K562 (cell line): ENCODE results near the gene ASB10. TPM values are rescaled to one million over a fixed set of nuclear protein-coding genes. Genes with fewer than 3 reads are reported as not detected.

Source experiments
- ASH1L ChIP-seq: fragments of 450-650 bp; IDR thresholded peaks from 2 replicates; pipeline ENCODE4 v1.6.1; 2018; ENCODE audit warnings: borderline replicate concordance, mild to moderate bottlenecking, low read depth; ENCODE audit not compliant: partially characterized antibody
- CCNT2 ChIP-seq: IDR thresholded peaks from 2 replicates; pipeline ENCODE4 v1.6.1; 2011; ENCODE audit warnings: borderline replicate concordance, low read depth, mild to moderate bottlenecking, moderate library complexity, mixed read lengths, low read length; ENCODE audit not compliant: insufficient read length; ENCODE audit errors: extremely low read depth
- HDAC2 ChIP-seq: fragments of 450-650 bp; IDR thresholded peaks from 2 replicates; pipeline ENCODE4 v1.6.1; 2016; ENCODE audit warnings: mild to moderate bottlenecking
- HMG20B ChIP-seq: fragments of 250-450 bp; sonication (Bioruptor Pico); IDR thresholded peaks from 2 replicates; pipeline ENCODE4 v1.5.0; 2021; ENCODE audit warnings: mild to moderate bottlenecking
- MCM2 ChIP-seq: fragments of 450-650 bp; IDR thresholded peaks from 2 replicates; pipeline ENCODE4 v1.6.1; 2017; ENCODE audit warnings: low read depth, mild to moderate bottlenecking
- MXI1 ChIP-seq: IDR thresholded peaks from 2 replicates; pipeline ENCODE4 v1.6.1; 2011; ENCODE audit warnings: low read depth, mild to moderate bottlenecking, improper control_type of control experiment, low read length
- MYNN ChIP-seq, 2 experiments: sonication (generic); formaldehyde crosslinking in 1 of 2; IDR thresholded peaks; 2 replicates each; pipeline versions ENCODE4 v1.5.0 to v1.6.1; 2016 to 2020; ENCODE audit warnings: antibody characterized with exemption in 1 of 2, missing genetic modification reagents in 1 of 2
- NBN ChIP-seq: fragments of 450-650 bp; IDR thresholded peaks from 2 replicates; pipeline ENCODE4 v1.6.1; 2016; ENCODE audit warnings: low read depth, mild to moderate bottlenecking
- NKRF ChIP-seq: fragments of 450-650 bp; IDR thresholded peaks from 2 replicates; pipeline ENCODE4 v1.6.1; 2016; ENCODE audit warnings: borderline replicate concordance
- POLR2B ChIP-seq: fragments of 450-650 bp; IDR thresholded peaks from 2 replicates; pipeline ENCODE4 v1.6.1; 2018; ENCODE audit warnings: low read depth; ENCODE audit not compliant: partially characterized antibody
- PPARD ChIP-seq: fragments of 250-450 bp; sonication (Bioruptor Pico); IDR thresholded peaks from 2 replicates; pipeline ENCODE4 v1.8.0; 2022; ENCODE audit warnings: inconsistent platforms, mild to moderate bottlenecking, moderate library complexity
- RBM34 ChIP-seq: fragments of 200-400 bp; formaldehyde crosslinking; IDR thresholded peaks from 2 replicates; pipeline ENCODE4 v1.6.1; 2018; ENCODE audit warnings: low read length, borderline replicate concordance; ENCODE audit not compliant: insufficient read depth
- RUNX1 ChIP-seq: sonication (generic); IDR thresholded peaks from 2 replicates; pipeline ENCODE4 v1.6.1; 2016; ENCODE audit warnings: antibody characterized with exemption, low read depth
- SMAD2 ChIP-seq: fragments of 150-350 bp; IDR thresholded peaks from 2 replicates; pipeline ENCODE4 v1.6.1; 2014; ENCODE audit warnings: low read depth, mild to moderate bottlenecking, low read length
- XRCC5 ChIP-seq: fragments of 200-400 bp; formaldehyde crosslinking; IDR thresholded peaks from 2 replicates; pipeline ENCODE4 v1.6.1; 2017; ENCODE audit warnings: low read depth, mild to moderate bottlenecking, low read length
- ZHX1 ChIP-seq: fragments of 150-350 bp; conservative IDR thresholded peaks from 2 replicates; pipeline ENCODE4 v1.6.1; 2014; ENCODE audit warnings: low read length
- ZNF280B ChIP-seq: fragments of 250-450 bp; sonication (Bioruptor Pico); IDR thresholded peaks from 2 replicates; pipeline ENCODE4 v1.5.1; 2021; ENCODE audit warnings: mild to moderate bottlenecking
- ZNF764 ChIP-seq: fragments of 250-450 bp; sonication (Bioruptor Pico); IDR thresholded peaks from 2 replicates; pipeline ENCODE4 v1.4.0; 2020; ENCODE audit warnings: low read depth, mild to moderate bottlenecking, moderate library complexity
- polyA plus RNA-seq, 8 experiments: library from polyadenylated mRNA; depleted of rRNA in 4 of 8; stranded (reverse) in 5 of 8; unstranded in 3 of 8; fragments of >200 nt; fragmentation: Nextera tagmentation in 2 of 8; fragmentation: Illumina TruSeq in 1 of 8; extraction: Ambion mirVana in 2 of 8; extraction: Trizol in 1 of 8; gene quantifications; 2 replicates each; pipeline versions ENCODE4 v1.2.1 to v1.2.3, GENCODE V29; 2011 to 2014; ENCODE audit warnings: inconsistent platforms in 1 of 8, missing spikeins in 1 of 8
- total RNA-seq, 7 experiments: library from RNA; depleted of rRNA in 6 of 7; stranded (reverse); fragments of >200 nt in 6 of 7; fragmentation: Illumina TruSeq in 2 of 7; extraction: Trizol in 2 of 7; gene quantifications; 2 replicates each; pipeline versions ENCODE4 v1.2.1 to v1.2.3, GENCODE V29; 2011 to 2021; ENCODE audit warnings: low replicate concordance in 1 of 7
- TF ChIP-seq, protein P1 (sequence below): fragments of 450-650 bp; IDR thresholded peaks from 2 replicates; pipeline ENCODE4 v1.6.1; 2016

ASB10 gene
- total and polyA plus RNA-seq, 9 of the 15 experiments (the other 6 are each of a cell fraction or from before 2014, with no cell fraction given): not detected

GRCh38 chr7:151232091-151232916 lies 45.3 kb upstream of the ASB10 start, which contains the start of gene CHPF2 (continued):
- TF ChIP-seq CCNT2 (peak; percentile 84), RBM34 (no peak), RUNX1 (peak; percentile 18; the same call in 1 of the 2 replicates), MCM2 (no peak), MXI1 (0 out of 2 replicates have a peak, but pooled peaks have one; percentile 49), ASH1L (no peak), ZNF764 (CRISPR knock-in tag) (no peak), ZHX1 (no peak), NBN (no peak), PPARD (no peak), HMG20B (CRISPR knock-in tag) (no peak), NKRF (no peak), XRCC5 (0 out of 2 replicates have a peak, but pooled peaks have one; percentile 42), HDAC2 (peak; percentile 81), POLR2B (peak; percentile 79), MYNN (IDR thresholded peaks at IDR 0.05) (no peak), MYNN (CRISPR knock-in tag; IDR thresholded peaks at IDR 0.05) (no peak), SMAD2 (no peak), ZNF280B (CRISPR knock-in tag) (no peak)
- TF ChIP-seq, protein P1, sequence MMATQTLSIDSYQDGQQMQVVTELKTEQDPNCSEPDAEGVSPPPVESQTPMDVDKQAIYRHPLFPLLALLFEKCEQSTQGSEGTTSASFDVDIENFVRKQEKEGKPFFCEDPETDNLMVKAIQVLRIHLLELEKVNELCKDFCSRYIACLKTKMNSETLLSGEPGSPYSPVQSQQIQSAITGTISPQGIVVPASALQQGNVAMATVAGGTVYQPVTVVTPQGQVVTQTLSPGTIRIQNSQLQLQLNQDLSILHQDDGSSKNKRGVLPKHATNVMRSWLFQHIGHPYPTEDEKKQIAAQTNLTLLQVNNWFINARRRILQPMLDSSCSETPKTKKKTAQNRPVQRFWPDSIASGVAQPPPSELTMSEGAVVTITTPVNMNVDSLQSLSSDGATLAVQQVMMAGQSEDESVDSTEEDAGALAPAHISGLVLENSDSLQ: peak; percentile 99
